Panc1 (cell line): Measurements from ENCODE around the gene MEF2A. TPM values are rescaled to one million over a fixed set of nuclear protein-coding genes. Genes with fewer than 3 reads are reported as not detected.

Source experiments
- ATAC-seq: fragments of 200-7000 bp; cut with Tn5 transposase; 2 replicates; pipeline ENCODE4 v1.9.1; 2020; ENCODE audit warnings: mild to moderate bottlenecking, moderate library complexity
- BruUV-seq: library from RNA; stranded (reverse); fragments of 400-500 nt; replicated peaks from 2 replicates; lab custom pipeline; 2021; lab: Mats Ljungman, UMichigan
- CTCF ChIA-PET: fragments of 300-600 bp; sonication (Branson Sonifier 250); formaldehyde crosslinking; loops from one replicate; lab custom pipeline; 2022; ENCODE audit warnings: antibody characterized with exemption; lab: Charles Lee
- POLR2A ChIA-PET: fragments of 300-600 bp; sonication (Branson Sonifier 250); formaldehyde crosslinking; loops from one replicate; lab custom pipeline; 2022; ENCODE audit warnings: antibody characterized with exemption; lab: Charles Lee
- DNase-seq: peaks from one replicate; pipeline ENCODE4 v3.0.0-alpha.2; 2010; ENCODE audit warnings: low read depth, low spot score
- H3K27ac ChIP-seq: 2 replicates; pipeline ENCODE4 v1.5.1; 2011; ENCODE audit warnings: mild to moderate bottlenecking, low read length, inconsistent platforms
- H3K27me3 ChIP-seq: fragments of 200-500 bp; sonication (Bioruptor generic); 2 replicates; pipeline ENCODE4 v1.6.0; 2014; ENCODE audit warnings: low read length, inconsistent platforms; ENCODE audit not compliant: control insufficient read depth, insufficient read depth
- H3K36me3 ChIP-seq: fragments of 200-500 bp; sonication (Bioruptor generic); 2 replicates; pipeline ENCODE4 v1.5.1; 2014; ENCODE audit warnings: inconsistent platforms, mild to moderate bottlenecking, low read length, moderate library complexity; ENCODE audit not compliant: control insufficient read depth, insufficient read depth
- H3K4me1 ChIP-seq: 2 replicates; pipeline ENCODE4 v1.5.1; 2011; ENCODE audit warnings: inconsistent platforms, mild to moderate bottlenecking, low read length, moderate library complexity; ENCODE audit not compliant: control insufficient read depth, insufficient read depth
- H3K4me3 ChIP-seq, 2 experiments: 2 replicates each; pipeline ENCODE4 v1.5.1; 2011 to 2012; ENCODE audit warnings: low read depth in 2 of 2, low read length in 2 of 2, mild to moderate bottlenecking in 2 of 2, inconsistent platforms in 1 of 2, moderate library complexity in 1 of 2
- H3K9me3 ChIP-seq: fragments of 200-500 bp; sonication (Bioruptor generic); 2 replicates; pipeline ENCODE4 v1.5.1; 2014; ENCODE audit warnings: low read depth, mild to moderate bottlenecking, inconsistent platforms, low read length, moderate library complexity; ENCODE audit not compliant: control insufficient read depth, insufficient read depth
- POLR2AphosphoS5 ChIP-seq: IDR thresholded peaks from 2 replicates; pipeline ENCODE4 v1.6.1; 2012; ENCODE audit warnings: mild to moderate bottlenecking, low read depth, low read length, moderate library complexity
- SIN3A ChIP-seq: IDR thresholded peaks from 2 replicates; pipeline ENCODE4 v1.6.1; 2012; ENCODE audit warnings: low read depth, mild to moderate bottlenecking, low read length, moderate library complexity, borderline replicate concordance; ENCODE audit not compliant: insufficient read depth
- TCF7L2 ChIP-seq: IDR thresholded peaks from 2 replicates; pipeline ENCODE4 v1.6.1; 2011; ENCODE audit warnings: mild to moderate bottlenecking, low read depth, low read length, inconsistent platforms
- in situ Hi-C: cut with HindIII; loops from 2 replicates; pipeline ENCODE4 v1.10.0; 2016; ENCODE audit warnings: low sequenced_read_pairs, low pct_unique_long_range_greater_than_20kb
- intact Hi-C: fragments of 100-400 bp; cut with micrococcal nuclease; formaldehyde crosslinking; loops from one replicate; pipeline ENCODE4 v1.10.0; 2022; ENCODE audit not compliant: unreplicated experiment
- total RNA-seq: library from RNA; stranded (reverse); gene quantifications from one replicate; pipeline ENCODE4 v1.2.1, GENCODE V29; 2021; ENCODE audit not compliant: unreplicated experiment
- TF ChIP-seq, protein P1 (sequence below): fragments of 450-650 bp; IDR thresholded peaks from 2 replicates; pipeline ENCODE4 v1.5.1; 2017; ENCODE audit warnings: mild to moderate bottlenecking
- TF ChIP-seq, protein P2 (sequence below), 2 experiments: IDR thresholded peaks; 2 replicates each; pipeline ENCODE4 v1.6.1; 2011 to 2012; ENCODE audit warnings: low read depth in 2 of 2, control low read depth in 1 of 2, low read length in 1 of 2, mild to moderate bottlenecking in 1 of 2, moderate library complexity in 1 of 2; ENCODE audit not compliant: insufficient read depth in 1 of 2

The MEF2A gene
- total RNA-seq, 1 experiment from 2014 or later: 31.1 TPM

DNA sequence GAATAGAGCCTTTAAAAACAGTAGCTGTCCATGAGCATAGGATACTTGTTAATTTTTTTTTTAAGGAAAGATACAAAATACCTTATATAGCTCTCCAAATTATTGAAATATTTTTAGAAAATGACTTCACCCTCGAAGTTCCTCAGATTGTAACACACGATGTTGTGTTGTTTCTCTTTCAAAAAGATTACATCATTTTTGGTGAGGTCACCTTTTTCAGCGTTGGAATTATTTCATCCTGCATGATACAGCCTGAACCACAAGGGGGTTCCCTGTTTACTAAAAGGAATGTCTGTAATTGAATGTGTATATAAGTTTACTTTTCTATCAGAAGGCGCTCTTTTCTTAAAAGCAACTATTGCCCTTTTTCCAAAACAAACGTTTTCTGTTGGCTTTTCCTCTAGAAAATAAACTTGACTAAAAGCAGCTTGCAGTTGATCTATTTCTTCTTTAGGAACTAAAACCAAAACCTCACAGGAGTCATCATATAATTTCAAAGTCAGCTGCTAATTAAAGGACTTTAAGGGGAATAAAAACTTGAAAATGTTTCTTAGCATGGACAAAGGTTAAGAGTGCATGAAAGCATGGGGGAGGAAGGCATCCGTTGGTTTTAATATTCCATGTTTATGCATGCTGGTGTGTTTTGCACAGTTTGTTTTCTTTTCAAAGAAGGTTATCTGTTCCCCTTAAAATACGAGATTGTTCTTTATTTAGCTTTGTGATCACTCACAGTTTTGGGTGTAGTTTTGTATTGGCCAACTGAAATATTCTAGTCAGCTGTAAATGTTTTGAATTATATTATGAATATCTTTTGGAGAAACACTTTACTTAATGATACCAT is 138.0 kb downstream of the MEF2A start:
- in situ Hi-C loops (no loop called here), intact Hi-C loops (loop anchor here (2.0 to 10.0 kb wide), 4 partner anchors 137 to 432 kb away; partner anchors contain the start of gene MEF2A)
- Histone ChIP-seq H3K27me3 (no peaks in the 10 kb centered on the region), H3K27ac (peak overlapping the region; percentile 72; the same call in 1 of the 2 replicates), H3K36me3 (no peaks in the 10 kb centered on the region), H3K4me1 (peaks cover 15% of the 10 kb centered on the region; the same call in 1 of the 2 replicates), H3K9me3 (no peaks in the 10 kb centered on the region), H3K4me3 (no peak overlapping the region)
- CTCF ChIA-PET: interaction anchor here (0.6 to 1.8 kb wide), 25 partner anchors 9 to 436 kb away, joined by 3 to 27 read pairs (median 4); partner anchors contain the start of gene LYSMD4
- no TSS peak for BruUV-seq
- TF ChIP-seq, protein P1, sequence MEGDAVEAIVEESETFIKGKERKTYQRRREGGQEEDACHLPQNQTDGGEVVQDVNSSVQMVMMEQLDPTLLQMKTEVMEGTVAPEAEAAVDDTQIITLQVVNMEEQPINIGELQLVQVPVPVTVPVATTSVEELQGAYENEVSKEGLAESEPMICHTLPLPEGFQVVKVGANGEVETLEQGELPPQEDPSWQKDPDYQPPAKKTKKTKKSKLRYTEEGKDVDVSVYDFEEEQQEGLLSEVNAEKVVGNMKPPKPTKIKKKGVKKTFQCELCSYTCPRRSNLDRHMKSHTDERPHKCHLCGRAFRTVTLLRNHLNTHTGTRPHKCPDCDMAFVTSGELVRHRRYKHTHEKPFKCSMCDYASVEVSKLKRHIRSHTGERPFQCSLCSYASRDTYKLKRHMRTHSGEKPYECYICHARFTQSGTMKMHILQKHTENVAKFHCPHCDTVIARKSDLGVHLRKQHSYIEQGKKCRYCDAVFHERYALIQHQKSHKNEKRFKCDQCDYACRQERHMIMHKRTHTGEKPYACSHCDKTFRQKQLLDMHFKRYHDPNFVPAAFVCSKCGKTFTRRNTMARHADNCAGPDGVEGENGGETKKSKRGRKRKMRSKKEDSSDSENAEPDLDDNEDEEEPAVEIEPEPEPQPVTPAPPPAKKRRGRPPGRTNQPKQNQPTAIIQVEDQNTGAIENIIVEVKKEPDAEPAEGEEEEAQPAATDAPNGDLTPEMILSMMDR: peak; percentile 7; the same call in 1 of the 2 replicates
- TF ChIP-seq SIN3A (no peak), TCF7L2 (no peak)
- ATAC-seq (peak; percentile 54), DNase-seq (peak; percentile 82)
- POLR2A ChIA-PET: interaction anchor here (0.9 kb wide), 1 partner anchor 29 kb away, joined by 3 read pairs; the partner anchor contains the start of gene LYSMD4

DNA sequence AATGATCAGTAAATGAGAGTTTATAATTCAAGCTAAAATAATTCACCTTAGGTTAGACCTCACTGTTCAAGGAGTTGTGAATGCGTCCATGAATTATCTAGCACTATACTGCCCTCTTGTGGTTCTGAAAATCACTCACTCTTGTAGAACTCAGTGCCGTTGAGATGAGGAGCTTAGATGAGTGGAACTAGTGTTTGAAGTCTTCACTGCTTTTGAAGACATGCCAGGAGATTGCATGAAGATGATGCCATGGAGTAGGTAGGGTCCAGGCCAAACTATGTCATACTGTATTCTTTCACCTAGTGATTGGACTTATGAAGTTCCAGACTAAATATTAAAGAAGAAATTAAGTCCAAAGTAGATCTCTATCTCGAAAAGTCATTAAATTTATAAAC is 138.7 kb downstream of the MEF2A start:
- ATAC-seq (peak; percentile 97), DNase-seq (peak; percentile 84)
- intact Hi-C loops (loop anchor here (5.0 to 10.0 kb wide), 3 partner anchors 137 to 432 kb away; partner anchors contain the start of gene MEF2A), in situ Hi-C loops (no loop called here)
- H3K9me3 ChIP-seq: no peaks in the 10 kb centered on the region
- peak overlapping the region; percentile 72; the same call in 1 of the 2 replicates for H3K27ac ChIP-seq
- ChIA-PET POLR2A (interaction anchor here (0.5 to 0.9 kb wide), 2 partner anchors 29 kb away, joined by 3 read pairs; partner anchors contain the start of gene LYSMD4), CTCF (interaction anchor here (0.6 to 1.8 kb wide), 26 partner anchors 11 to 437 kb away, joined by 3 to 27 read pairs (median 4); partner anchors contain the start of gene LYSMD4)
- peaks cover 15% of the 10 kb centered on the region; the same call in 1 of the 2 replicates for H3K4me1 ChIP-seq
- BruUV-seq: no TSS peak
- no peaks in the 10 kb centered on the region for H3K27me3 ChIP-seq
- H3K36me3 ChIP-seq: no peaks in the 10 kb centered on the region
- no peak overlapping the region for H3K4me3 ChIP-seq
- no peak for TF ChIP-seq SIN3A
- TF ChIP-seq, protein P1: peak; percentile 67
- TF ChIP-seq POLR2AphosphoS5: no peak
- TF ChIP-seq TCF7L2: peak; percentile 53; the same call in 1 of the 2 replicates
- TF ChIP-seq, protein P2, sequence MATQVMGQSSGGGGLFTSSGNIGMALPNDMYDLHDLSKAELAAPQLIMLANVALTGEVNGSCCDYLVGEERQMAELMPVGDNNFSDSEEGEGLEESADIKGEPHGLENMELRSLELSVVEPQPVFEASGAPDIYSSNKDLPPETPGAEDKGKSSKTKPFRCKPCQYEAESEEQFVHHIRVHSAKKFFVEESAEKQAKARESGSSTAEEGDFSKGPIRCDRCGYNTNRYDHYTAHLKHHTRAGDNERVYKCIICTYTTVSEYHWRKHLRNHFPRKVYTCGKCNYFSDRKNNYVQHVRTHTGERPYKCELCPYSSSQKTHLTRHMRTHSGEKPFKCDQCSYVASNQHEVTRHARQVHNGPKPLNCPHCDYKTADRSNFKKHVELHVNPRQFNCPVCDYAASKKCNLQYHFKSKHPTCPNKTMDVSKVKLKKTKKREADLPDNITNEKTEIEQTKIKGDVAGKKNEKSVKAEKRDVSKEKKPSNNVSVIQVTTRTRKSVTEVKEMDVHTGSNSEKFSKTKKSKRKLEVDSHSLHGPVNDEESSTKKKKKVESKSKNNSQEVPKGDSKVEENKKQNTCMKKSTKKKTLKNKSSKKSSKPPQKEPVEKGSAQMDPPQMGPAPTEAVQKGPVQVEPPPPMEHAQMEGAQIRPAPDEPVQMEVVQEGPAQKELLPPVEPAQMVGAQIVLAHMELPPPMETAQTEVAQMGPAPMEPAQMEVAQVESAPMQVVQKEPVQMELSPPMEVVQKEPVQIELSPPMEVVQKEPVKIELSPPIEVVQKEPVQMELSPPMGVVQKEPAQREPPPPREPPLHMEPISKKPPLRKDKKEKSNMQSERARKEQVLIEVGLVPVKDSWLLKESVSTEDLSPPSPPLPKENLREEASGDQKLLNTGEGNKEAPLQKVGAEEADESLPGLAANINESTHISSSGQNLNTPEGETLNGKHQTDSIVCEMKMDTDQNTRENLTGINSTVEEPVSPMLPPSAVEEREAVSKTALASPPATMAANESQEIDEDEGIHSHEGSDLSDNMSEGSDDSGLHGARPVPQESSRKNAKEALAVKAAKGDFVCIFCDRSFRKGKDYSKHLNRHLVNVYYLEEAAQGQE (IDR thresholded peaks at IDR 0.05; ENCODE audit: insufficient read depth in 1 of 2, low read depth in 2 of 2, low read length in 1 of 2): no peak
